Effector memory CD4-positive, alpha-beta T cell (primary cell): ENCODE measurements around the gene YARS1.
"Not testable (repeated sequence)": the region's sequence is repeated elsewhere in the genome, so short reads cannot be mapped to it uniquely, and the experiment has no call there.

Experiments used
- DNase-seq, 3 donors: peaks; one replicate each; pipeline ENCODE4 v3.0.0-alpha.2; 2020
- H3K27ac ChIP-seq: 2 replicates; pipeline ENCODE4 v1.7.0; 2013; ENCODE audit warnings: mild to moderate bottlenecking, low read length, moderate library complexity; ENCODE audit not compliant: insufficient read depth, poor library complexity, severe bottlenecking
- H3K27me3 ChIP-seq: replicated peaks from 2 replicates; pipeline ENCODE4 v1.7.0; 2013; ENCODE audit warnings: mild to moderate bottlenecking, low read length; ENCODE audit not compliant: insufficient read depth, control insufficient read depth, poor library complexity, severe bottlenecking
- H3K36me3 ChIP-seq: 2 replicates; pipeline ENCODE4 v1.7.0; 2013; ENCODE audit warnings: mild to moderate bottlenecking, low read length, moderate library complexity; ENCODE audit not compliant: control insufficient read depth, insufficient read depth
- H3K4me1 ChIP-seq: 2 replicates; pipeline ENCODE4 v1.7.0; 2013; ENCODE audit warnings: low read length, mild to moderate bottlenecking; ENCODE audit not compliant: control insufficient read depth, insufficient read depth, poor library complexity, severe bottlenecking
- H3K4me3 ChIP-seq: 2 replicates; pipeline ENCODE4 v1.7.0; 2013; ENCODE audit warnings: low read length, low read depth, mild to moderate bottlenecking; ENCODE audit not compliant: insufficient read depth, poor library complexity, severe bottlenecking
- H3K9me3 ChIP-seq: 2 replicates; pipeline ENCODE4 v1.7.0; 2013; ENCODE audit warnings: mild to moderate bottlenecking, low read length, moderate library complexity; ENCODE audit not compliant: control insufficient read depth

Gene YARS1

GRCh38 chr1:32816676-32817158 is 441 bp downstream of the YARS1 start:
- Histone ChIP-seq H3K27me3 (no peaks in the 10 kb centered on the region), H3K36me3 (no peaks in the 10 kb centered on the region), H3K4me1 (peaks cover 26% of the 10 kb centered on the region), H3K27ac (peak overlapping the region; percentile 83), H3K9me3 (no peaks in the 10 kb centered on the region), H3K4me3 (peak overlapping the region; percentile 93)
- no peak for DNase-seq

- Histone ChIP-seq H3K27me3 (no peaks in the 10 kb centered on the region), H3K4me3 (no peak overlapping the region), H3K36me3 (peaks cover 17% of the 10 kb centered on the region), H3K27ac (no peak overlapping the region), H3K9me3 (no peaks in the 10 kb centered on the region), H3K4me1 (peaks cover 23% of the 10 kb centered on the region)
- DNase-seq, result no peak
Observed at GRCh38 chr1:32813941-32814739, 3.0 kb downstream of the YARS1 start.

DNA sequence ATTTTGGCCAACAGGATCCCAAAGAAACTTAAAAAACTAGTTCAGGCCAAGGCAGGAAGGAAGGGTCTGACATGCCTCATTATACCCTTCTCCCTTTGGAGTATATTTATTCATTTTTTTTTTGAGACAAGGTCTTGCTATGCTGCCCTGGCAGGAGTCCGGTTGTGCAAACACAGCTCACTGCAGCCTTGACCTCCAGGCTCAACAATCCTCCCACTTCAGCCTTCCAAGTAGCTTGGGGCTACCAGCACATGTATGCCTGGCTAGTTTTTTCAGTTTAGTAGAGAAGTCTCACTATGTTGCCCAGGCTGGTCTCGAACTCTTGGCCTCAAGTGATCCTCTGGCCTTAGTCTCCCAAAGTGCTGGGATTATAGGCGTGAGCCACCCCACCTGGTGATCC is 5.2 kb downstream of the YARS1 start:
- no peaks in the 10 kb centered on the region for H3K9me3 ChIP-seq
- H3K36me3 ChIP-seq, result peaks cover 20% of the 10 kb centered on the region
- H3K4me3 ChIP-seq, result no peak overlapping the region
- H3K4me1 ChIP-seq, result peaks cover 12% of the 10 kb centered on the region
- no peak for DNase-seq
- no peak overlapping the region for H3K27ac ChIP-seq
- H3K27me3 ChIP-seq, result no peaks in the 10 kb centered on the region

- peaks cover 27% of the 10 kb centered on the region for H3K36me3 ChIP-seq
- no peak for DNase-seq
- H3K4me3 ChIP-seq, result no peak overlapping the region
- H3K9me3 ChIP-seq, result no peaks in the 10 kb centered on the region
- H3K27ac ChIP-seq, result no peak overlapping the region
- H3K27me3 ChIP-seq, result no peaks in the 10 kb centered on the region
- peaks cover 8% of the 10 kb centered on the region for H3K4me1 ChIP-seq
Observed at GRCh38 chr1:32811265-32811664, 5.9 kb downstream of the YARS1 start.

DNA sequence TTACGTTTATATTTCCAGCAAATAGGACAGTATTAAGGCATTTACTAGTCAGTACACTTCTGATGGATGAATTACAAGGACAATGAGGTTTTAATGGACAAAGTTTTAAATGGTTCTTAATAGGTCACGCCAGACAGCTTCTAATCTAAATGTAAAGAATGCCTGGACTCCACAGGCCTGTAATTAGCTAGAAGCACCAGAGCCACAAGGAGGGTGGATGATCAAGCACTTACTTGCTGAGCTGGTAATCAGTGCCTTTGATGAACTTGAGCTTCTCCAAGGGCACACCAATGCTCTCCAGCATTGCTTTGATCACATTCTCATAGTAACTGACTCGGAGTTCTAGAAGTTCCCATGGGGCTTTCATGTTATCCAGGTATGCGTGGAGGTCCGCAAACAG is 6.8 kb downstream of the YARS1 start:
- H3K9me3 ChIP-seq, result no peaks in the 10 kb centered on the region
- no peak overlapping the region for H3K4me3 ChIP-seq
- H3K4me1 ChIP-seq, result peaks cover 5% of the 10 kb centered on the region
- no peak overlapping the region for H3K27ac ChIP-seq
- H3K36me3 ChIP-seq, result peaks cover 31% of the 10 kb centered on the region
- H3K27me3 ChIP-seq, result no peaks in the 10 kb centered on the region
- no peak for DNase-seq

- Histone ChIP-seq H3K9me3 (no peaks in the 10 kb centered on the region), H3K36me3 (peaks cover 32% of the 10 kb centered on the region), H3K4me1 (no peaks in the 10 kb centered on the region)
Observed at GRCh38 chr1:32808580-32808979, 8.6 kb downstream of the YARS1 start.

DNA sequence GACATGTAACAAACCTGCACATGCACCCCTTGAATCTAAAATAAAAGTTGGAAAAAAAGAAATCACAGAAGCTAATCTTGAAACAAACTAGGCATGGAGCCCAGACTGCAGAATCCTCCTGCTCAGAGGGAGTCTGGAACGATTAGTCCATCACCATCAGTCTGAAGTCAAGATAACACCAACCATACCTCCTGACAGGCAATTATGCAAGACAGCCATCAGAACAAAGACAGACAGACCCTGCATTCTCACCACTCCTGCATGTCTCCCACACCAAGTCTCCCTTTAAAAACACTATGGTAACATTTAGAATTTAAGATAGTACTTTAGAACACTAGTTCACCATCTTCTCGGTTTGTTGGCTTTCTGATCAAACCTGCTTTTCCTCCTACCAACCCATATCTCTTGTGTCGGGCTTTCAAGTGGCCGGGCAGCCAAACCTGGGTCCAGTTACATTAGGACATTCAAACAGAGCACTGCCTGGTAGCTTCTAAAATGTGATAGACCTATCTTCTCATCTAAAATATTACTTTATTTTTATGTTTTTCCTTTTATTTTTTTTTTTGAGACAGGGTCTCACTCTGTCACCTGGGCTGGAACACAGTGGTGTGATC is 10.1 kb downstream of the YARS1 start:
- H3K4me3 ChIP-seq, result no peak overlapping the region
- no peaks in the 10 kb centered on the region for H3K4me1 ChIP-seq
- no peak for DNase-seq
- H3K9me3 ChIP-seq, result no peaks in the 10 kb centered on the region
- no peaks in the 10 kb centered on the region for H3K27me3 ChIP-seq
- no peak overlapping the region for H3K27ac ChIP-seq
- H3K36me3 ChIP-seq, result peaks cover 32% of the 10 kb centered on the region

More at GRCh38 chr1:32808580-32808979, 8.6 kb downstream of the YARS1 start:
- Histone ChIP-seq H3K27me3 (no peaks in the 10 kb centered on the region), H3K27ac (no peak overlapping the region), H3K4me3 (no peak overlapping the region)
- no peak for DNase-seq

- H3K4me3 ChIP-seq, result no peak overlapping the region
- no peak for DNase-seq
- H3K9me3 ChIP-seq, result no peaks in the 10 kb centered on the region
- H3K4me1 ChIP-seq, result peaks cover 4% of the 10 kb centered on the region
- peaks cover 32% of the 10 kb centered on the region for H3K36me3 ChIP-seq
- no peak overlapping the region for H3K27ac ChIP-seq
- no peaks in the 10 kb centered on the region for H3K27me3 ChIP-seq
Observed at GRCh38 chr1:32806290-32806689, 10.9 kb downstream of the YARS1 start.

DNA sequence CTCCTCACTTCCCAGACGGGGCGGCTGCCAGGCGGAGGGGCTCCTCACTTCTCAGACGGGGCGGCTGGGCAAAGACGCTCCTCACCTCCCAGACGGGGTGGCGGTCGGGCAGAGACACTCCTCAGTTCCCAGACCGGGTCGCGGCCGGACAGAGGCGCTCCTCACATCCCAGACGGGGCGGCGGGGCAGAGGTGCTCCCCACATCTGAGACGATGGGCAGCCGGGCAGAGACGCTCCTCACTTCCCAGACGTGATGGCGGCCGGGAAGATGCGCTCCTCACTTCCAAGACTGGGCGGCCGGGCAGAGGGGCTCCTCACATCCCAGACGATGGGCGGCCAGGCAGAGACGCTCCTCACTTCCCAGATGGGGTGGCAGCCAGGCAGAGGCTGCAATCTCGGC is 12.7 kb downstream of the YARS1 start:
- H3K4me3 ChIP-seq, H3K9me3 ChIP-seq, H3K27ac ChIP-seq, H3K4me1 ChIP-seq, H3K27me3 ChIP-seq, DNase-seq: not testable (repeated sequence)
- H3K36me3 ChIP-seq, result peaks cover 19% of the 10 kb centered on the region

DNA sequence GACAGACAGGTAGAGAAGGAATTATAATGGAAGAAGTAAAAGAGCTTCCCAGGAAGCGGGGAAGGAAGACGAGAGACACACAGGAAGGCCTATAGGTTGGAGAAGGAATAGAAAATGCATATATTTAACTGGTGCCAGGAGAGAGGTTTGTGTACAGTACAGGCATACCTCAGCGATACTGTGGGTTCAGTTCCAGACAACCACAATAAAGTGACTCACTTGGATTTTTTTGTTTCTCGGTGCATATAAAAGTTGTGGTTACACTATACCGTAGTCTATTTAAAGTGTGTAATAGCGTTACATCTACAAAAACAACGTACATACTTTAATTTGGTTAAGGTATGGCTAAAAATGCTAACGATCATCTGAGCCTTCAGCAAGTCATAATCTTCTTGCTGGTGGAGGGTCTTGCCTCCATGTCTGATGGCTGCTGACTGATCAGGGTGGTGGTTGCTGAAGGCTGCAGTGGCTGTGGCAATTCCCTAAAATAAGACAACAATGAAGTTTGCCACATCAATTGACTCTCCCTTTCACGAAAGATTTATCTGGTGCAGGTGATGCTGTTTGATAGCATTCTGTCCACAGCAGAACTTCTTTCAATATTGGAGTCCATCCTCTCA is 16.0 kb downstream of the YARS1 start:
- H3K9me3 ChIP-seq, result no peaks in the 10 kb centered on the region
- H3K4me1 ChIP-seq, result peaks cover 14% of the 10 kb centered on the region
- peak; percentile 2 to 36 (median 15) for DNase-seq
- H3K4me3 ChIP-seq, result no peak overlapping the region
- no peaks in the 10 kb centered on the region for H3K27me3 ChIP-seq
- H3K36me3 ChIP-seq, result peaks cover 5% of the 10 kb centered on the region
- peak overlapping the region; percentile 53 for H3K27ac ChIP-seq
